ENCODE data around the gene SPTAN1.

The SPTAN1 gene

DNA sequence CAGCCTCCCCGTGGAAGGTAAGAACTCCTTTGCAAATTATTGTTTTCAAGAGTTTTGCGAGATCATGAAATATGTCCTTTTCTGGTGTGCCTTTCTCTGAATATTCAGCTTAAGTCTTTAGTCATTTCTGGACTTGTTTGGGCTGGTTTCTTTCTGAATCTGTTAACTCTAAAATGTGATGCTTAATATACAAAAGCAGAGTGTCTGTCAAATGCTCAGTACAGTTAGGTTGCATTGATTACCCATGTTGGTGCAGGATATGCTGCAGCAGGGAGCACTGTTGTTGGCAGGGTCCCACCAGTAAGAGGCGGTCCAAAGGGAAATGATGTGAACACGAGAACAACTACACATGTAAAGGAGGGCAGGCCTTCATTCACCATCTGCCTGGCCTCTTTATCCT, 47.7 kb downstream of the SPTAN1 start:
- no peak for DNase-seq (ENCODE audit: low spot score)

DNA sequence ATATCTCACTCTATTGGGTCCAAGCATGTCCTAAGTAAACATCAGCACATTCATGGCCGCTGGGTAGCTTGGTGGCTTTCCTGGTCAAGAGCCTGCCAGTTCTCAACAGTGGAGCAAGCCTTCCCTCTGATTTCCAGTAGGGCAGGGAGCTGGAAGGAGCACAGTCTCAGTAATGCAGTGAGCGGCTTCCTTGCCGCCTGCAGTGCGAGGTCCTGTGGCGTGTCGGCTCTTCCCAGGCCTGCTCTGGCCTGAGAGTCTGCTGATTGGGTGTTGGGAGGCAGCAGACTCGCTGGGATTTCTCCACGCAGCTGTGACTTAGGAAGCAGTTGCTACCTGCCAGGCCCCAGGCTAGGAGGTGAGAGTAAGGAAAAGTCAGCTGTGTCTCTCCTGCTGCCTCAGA, 51.3 kb downstream of the SPTAN1 start:
- DNase-seq (ENCODE audit: low spot score), result no peak

DNA sequence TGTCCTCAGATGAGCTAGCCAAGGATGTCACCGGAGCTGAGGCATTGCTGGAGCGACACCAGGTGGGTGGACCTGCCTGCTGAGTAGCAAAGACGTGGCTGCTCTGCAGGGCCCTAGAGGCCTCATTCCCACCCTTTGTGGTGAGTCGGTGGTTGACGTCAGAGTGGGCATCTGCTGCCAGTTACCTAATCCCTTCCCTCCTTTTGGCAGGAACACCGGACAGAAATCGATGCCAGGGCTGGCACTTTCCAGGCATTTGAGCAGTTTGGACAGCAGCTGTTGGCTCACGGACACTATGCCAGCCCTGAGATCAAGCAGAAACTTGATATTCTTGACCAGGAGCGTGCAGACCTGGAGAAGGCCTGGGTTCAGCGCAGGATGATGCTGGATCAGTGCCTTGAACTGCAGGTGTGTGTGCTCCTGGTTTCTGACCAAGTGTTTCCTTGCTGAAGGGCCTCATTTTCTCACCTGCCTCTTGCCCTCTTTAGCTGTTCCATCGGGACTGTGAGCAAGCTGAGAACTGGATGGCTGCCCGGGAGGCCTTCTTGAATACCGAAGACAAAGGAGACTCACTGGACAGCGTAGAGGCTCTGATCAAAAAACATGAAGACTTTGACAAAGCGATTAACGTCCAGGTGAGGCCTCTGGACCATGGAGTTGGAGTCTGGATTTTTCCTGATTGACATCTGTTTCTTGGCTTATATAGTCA, 55.4 kb downstream of the SPTAN1 start:
- no peak for DNase-seq (ENCODE audit: low spot score)

DNA sequence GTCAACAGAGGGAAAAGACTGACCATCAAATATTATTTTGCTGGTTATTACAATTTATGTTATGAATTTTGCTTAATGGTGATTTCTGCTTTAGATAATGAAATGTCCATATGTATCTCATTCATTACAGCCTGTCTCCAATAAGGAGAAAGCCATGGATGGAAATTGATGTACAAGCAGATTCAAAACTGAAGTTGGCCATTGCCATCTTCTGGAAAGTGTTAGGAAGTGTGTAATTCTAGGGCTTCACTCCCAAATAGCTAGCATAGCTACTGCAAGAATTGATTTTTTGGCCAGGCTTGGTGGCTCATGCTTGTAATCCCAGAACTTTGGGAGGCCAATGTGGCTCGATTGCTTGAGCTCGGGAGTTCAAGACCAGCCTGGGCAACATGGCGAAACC, 58.5 kb downstream of the SPTAN1 start:
- DNase-seq (ENCODE audit: low spot score), result no peak

DNA sequence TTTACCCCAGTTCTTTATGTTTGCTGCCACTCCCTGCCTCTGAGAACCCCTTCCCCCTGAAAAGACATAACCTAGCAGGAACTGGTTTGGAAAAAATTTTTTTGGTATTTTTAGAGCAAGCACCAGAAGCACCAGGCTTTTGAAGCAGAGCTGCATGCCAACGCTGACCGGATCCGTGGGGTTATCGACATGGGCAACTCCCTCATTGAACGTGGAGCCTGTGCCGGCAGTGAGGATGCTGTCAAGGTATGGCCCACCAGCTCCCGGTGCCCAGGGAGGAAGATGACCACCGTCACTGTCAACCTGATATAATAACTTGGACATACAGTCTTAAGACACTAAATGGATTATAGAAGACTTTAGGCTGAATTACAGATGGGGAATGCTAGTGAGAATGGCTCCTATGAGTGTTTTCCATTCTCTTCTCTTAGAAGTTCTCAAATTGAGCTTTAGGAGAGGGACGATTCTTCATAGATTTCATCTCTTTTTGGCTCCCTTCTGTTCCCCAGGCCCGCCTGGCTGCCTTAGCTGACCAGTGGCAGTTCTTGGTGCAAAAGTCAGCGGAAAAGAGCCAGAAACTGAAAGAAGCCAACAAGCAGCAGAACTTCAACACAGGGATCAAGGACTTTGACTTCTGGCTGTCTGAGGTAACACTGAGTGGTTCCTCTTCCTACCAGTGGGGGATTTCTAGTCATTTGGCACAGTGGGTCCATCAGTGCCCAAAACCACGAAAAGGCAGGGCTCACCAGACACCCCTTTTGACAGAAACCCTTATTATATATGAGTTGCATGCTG, 59.4 kb downstream of the SPTAN1 start:
- DNase-seq (ENCODE audit: low spot score), result no peak

- no peak for DNase-seq (ENCODE audit: low spot score)
Measured at GRCh38 chr9:128614728-128615127, 62.3 kb downstream of the SPTAN1 start.

GRCh38 chr9:128615571-128615970, 63.2 kb downstream of the SPTAN1 start:
- no peak for DNase-seq (ENCODE audit: low spot score)

GRCh38 chr9:128617943-128618342, 65.6 kb downstream of the SPTAN1 start:
- DNase-seq (ENCODE audit: low spot score), result no peak

DNA sequence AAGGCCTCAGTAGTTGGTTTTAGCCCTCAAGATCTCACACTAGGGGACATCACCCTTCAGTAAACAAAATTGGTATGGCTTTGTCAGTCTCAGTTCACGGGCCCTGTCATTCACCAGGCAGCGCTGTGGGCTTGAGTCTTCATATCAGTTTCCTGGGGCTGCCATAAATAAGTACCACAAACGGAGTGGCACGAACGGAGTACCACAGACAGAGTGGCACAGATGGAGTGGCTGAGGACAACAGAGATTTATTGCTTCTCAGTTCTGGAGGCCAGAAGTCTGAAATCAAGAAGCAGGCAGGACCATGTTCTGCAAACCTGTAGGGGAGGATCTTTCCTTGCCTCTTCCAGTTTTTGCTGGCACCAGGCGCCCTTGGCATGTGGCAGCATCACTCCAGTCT, 66.7 kb downstream of the SPTAN1 start:
- DNase-seq (ENCODE audit: low spot score), result no peak

GRCh38 chr9:128619779-128620178, 67.4 kb downstream of the SPTAN1 start:
- DNase-seq (ENCODE audit: low spot score), result no peak

- no peak for DNase-seq (ENCODE audit: low spot score)
Measured at GRCh38 chr9:128621730-128622455, 69.5 kb downstream of the SPTAN1 start.

DNA sequence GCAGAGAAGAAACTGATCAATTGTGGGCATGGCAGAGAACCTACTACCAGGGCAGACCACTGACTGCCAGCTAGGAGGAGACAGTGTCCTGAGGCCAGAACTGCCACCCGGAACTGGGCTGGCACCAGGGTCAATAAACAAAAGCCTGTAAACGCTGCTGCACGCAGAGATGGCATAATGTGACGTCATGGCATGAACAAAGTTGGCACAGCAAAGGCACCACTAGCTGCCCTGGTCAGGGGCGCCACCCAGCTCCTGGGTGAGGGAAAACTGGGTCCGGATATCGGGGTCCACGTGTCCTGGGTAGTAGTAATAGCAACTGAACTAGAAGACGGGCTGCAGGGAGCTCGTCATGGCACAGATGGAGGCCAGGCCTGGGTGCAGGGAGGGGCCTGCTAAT, 72.2 kb downstream of the SPTAN1 start:
- DNase-seq (ENCODE audit: low spot score), result no peak

GRCh38 chr9:128625391-128626146, 73.2 kb downstream of the SPTAN1 start:
- DNase-seq (ENCODE audit: low spot score), result no peak

- DNase-seq (ENCODE audit: low spot score), result no peak
Measured at GRCh38 chr9:128626181-128626580, 73.8 kb downstream of the SPTAN1 start.

- DNase-seq (ENCODE audit: low spot score), result no peak
Measured at GRCh38 chr9:128627127-128627715, 74.8 kb downstream of the SPTAN1 start.

- no peak for DNase-seq (ENCODE audit: low spot score)
Measured at GRCh38 chr9:128627906-128628305, 75.5 kb downstream of the SPTAN1 start.

DNA sequence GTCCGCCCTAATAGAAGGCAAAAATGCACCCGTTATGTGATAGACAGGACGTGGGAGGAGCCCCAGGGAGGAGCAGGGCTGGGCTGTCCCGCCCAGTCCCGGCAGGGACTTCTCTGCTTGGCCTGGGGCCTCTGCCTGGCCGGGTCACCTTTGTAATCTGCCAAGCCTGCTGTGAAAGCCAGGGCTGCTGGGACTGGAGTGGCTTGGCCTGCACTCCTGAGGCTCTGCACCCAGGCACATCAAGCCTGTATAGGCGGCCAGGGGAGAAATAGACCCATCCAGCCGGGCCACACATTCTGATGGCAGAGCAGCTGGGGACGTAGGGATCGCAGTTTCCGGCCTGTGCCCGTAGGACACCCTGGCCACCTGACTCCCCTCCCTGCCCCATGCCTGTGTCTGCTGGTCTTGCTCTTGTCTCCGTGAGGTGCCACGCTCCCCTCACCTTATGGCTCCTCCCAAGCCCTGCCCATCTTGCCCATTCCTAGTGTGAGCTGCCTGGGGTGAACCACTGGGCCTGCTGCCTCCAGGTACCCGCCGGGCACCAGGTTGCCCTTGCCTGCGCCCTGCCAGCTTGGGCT, 76.2 kb downstream of the SPTAN1 start:
- no peak for DNase-seq (ENCODE audit: low spot score)

GRCh38 chr9:128629136-128629535, 76.7 kb downstream of the SPTAN1 start:
- DNase-seq (ENCODE audit: low spot score), result no peak

DNA sequence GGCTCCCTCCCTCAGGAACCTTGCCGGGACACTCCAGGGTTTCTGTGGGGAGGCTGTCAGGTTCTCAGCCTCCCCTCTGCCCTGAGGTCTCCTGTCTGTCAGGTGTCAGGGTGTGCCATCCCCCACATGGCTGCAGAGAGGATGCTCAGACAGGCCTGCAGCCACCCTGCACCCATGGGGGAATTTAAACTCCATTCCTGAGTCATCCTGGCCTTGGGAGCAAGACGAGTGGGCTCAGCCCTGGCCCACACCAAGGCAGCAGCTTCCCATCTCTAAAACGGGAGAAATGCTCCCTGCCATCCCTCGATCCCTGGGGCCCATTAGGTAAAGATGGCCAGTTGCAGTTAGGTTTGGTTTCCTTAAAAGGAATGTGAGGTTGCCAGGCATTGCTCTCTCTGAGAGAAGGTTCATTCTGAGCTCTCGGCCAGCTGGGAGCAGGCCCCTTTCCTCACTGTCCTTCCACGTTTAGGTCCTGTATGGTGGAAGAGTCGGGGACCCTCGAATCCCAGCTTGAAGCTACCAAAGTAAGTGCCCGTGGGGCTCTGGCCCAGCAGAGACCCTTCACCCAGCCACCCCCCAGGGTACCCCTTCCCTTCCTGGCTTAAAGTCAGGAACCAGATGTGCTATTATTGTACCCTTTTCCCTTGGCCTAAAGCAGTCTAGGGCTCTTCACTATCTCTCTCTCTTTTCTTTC, 77.6 kb downstream of the SPTAN1 start:
- DNase-seq (ENCODE audit: low spot score), result no peak

DNA sequence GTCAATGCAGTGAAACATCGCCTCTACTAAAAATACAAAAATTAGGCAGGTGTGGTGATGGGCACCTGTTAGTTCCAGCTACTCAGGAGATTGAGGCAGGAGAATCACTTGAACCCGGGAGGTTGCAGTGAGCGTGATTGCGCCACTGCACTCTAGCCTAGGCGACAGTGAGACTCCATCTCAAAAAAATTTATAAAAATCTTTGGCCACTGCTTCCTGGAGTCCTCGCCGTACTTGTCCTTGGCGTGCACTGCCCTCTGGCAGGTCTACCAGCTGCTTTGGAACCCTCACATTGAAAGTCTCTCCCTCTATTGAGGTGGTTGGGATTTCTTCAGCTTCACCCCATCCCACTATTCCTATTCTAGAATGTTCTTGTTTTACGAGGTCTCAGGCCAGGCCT, 79.2 kb downstream of the SPTAN1 start:
- no peak for DNase-seq (ENCODE audit: low spot score)

DNA sequence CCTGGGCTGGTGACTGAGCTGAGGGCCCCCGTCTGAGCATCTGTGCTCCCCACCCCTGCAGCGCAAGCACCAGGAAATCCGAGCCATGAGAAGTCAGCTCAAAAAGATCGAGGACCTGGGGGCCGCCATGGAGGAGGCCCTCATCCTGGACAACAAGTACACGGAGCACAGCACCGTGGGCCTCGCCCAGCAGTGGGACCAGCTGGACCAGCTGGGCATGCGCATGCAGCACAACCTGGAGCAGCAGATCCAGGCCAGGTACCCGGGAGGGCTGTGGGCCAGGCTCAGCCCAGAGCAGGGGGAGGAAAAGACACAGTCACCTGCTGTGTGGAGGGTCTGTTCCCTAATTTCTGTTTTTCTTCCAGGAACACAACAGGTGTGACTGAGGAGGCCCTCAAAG, 79.7 kb downstream of the SPTAN1 start:
- DNase-seq (ENCODE audit: low spot score), result no peak
